ENCODE measurements around the gene FARS2.

DNA sequence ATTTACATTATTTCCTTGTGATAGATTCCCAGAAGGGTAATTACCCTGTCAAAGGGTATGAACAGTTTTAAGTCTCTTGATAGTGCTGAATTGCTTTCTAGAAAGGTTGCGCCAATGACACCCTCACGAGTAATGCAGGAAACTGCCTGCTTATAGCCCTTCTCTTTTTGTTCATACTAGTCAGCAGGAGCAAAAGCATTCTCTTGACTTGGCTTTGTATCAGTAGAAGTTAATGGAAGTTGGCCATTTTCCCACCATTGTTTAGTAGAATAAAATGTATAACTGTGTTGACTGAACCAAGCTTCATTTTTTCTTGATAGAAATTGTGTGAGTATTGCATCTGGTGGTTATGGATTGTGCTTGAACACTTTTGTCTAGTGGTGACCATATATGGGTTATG is 100.1 kb downstream of the FARS2 start:
- TF ChIP-seq CTCF (IDR thresholded peaks at IDR 0.05) (no peak), POLR2A (IDR thresholded peaks at IDR 0.05; ENCODE audit: low read length) (no peak), GATA3 (IDR thresholded peaks at IDR 0.05; ENCODE audit: borderline replicate concordance) (no peak), JUN (IDR thresholded peaks at IDR 0.05) (no peak), CHD4 (IDR thresholded peaks at IDR 0.05; ENCODE audit: borderline replicate concordance) (no peak), FOSL2 (IDR thresholded peaks at IDR 0.05) (no peak), FOSL2 (CRISPR knock-in tag; IDR thresholded peaks at IDR 0.05) (no peak), SMC3 (IDR thresholded peaks at IDR 0.05) (no peak), POLR2AphosphoS2 (conservative IDR thresholded peaks at IDR 0.05; ENCODE audit: low read length) (no peak), RAD21 (conservative IDR thresholded peaks at IDR 0.05 in 1 of 2, IDR thresholded peaks at IDR 0.05 in 1 of 2) (no peak), MAFK (IDR thresholded peaks at IDR 0.05; ENCODE audit: partially characterized antibody) (no peak), TP53 (CRISPR knock-in tag; IDR thresholded peaks at IDR 0.05) (no peak)
- TF ChIP-seq, protein P1, sequence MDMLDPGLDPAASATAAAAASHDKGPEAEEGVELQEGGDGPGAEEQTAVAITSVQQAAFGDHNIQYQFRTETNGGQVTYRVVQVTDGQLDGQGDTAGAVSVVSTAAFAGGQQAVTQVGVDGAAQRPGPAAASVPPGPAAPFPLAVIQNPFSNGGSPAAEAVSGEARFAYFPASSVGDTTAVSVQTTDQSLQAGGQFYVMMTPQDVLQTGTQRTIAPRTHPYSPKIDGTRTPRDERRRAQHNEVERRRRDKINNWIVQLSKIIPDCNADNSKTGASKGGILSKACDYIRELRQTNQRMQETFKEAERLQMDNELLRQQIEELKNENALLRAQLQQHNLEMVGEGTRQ (IDR thresholded peaks at IDR 0.05), result no peak
- TF ChIP-seq, protein P2, sequence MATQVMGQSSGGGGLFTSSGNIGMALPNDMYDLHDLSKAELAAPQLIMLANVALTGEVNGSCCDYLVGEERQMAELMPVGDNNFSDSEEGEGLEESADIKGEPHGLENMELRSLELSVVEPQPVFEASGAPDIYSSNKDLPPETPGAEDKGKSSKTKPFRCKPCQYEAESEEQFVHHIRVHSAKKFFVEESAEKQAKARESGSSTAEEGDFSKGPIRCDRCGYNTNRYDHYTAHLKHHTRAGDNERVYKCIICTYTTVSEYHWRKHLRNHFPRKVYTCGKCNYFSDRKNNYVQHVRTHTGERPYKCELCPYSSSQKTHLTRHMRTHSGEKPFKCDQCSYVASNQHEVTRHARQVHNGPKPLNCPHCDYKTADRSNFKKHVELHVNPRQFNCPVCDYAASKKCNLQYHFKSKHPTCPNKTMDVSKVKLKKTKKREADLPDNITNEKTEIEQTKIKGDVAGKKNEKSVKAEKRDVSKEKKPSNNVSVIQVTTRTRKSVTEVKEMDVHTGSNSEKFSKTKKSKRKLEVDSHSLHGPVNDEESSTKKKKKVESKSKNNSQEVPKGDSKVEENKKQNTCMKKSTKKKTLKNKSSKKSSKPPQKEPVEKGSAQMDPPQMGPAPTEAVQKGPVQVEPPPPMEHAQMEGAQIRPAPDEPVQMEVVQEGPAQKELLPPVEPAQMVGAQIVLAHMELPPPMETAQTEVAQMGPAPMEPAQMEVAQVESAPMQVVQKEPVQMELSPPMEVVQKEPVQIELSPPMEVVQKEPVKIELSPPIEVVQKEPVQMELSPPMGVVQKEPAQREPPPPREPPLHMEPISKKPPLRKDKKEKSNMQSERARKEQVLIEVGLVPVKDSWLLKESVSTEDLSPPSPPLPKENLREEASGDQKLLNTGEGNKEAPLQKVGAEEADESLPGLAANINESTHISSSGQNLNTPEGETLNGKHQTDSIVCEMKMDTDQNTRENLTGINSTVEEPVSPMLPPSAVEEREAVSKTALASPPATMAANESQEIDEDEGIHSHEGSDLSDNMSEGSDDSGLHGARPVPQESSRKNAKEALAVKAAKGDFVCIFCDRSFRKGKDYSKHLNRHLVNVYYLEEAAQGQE (IDR thresholded peaks at IDR 0.05), result no peak

All from A549 (cell line).